Measurements from ENCODE around the gene ZCCHC17. TPM values are rescaled to one million over a fixed set of nuclear protein-coding genes. Genes with fewer than 3 reads are reported as not detected.
A peak's percentile ranks its signal among the peaks of the same experiment; 100 is the strongest.

ZCCHC17 gene
- total RNA-seq, 4 donors from 2014 or later: 23.3 to 36.8 (median 25.0) TPM

- no peak for DNase-seq
- no peaks in the 10 kb centered on the region for H3K36me3 ChIP-seq
- no peak for TF ChIP-seq POLR2A (IDR thresholded peaks at IDR 0.05)
- peaks cover 4 to 10% of the 10 kb centered on the region in 2 donors for H3K27me3 ChIP-seq
- no peak overlapping the region for H3K4me3 ChIP-seq
- intact Hi-C loops (cut with DNase I; ENCODE audit: low total_unique reads): loop anchor here (10.0 kb wide), 1 partner anchor 226 kb away; no protein-coding TSS in a partner anchor
- H3K9me3 ChIP-seq: no peaks in the 10 kb centered on the region
- H3K4me1 ChIP-seq: peaks cover 0 to 6% of the 10 kb centered on the region in 2 donors
- H3K27ac ChIP-seq: no peak overlapping the region
Measured at GRCh38 chr1:31410871-31411270, 114.0 kb downstream of the ZCCHC17 start.

- H3K4me1 ChIP-seq: peaks cover 0 to 6% of the 10 kb centered on the region in 2 donors
- H3K36me3 ChIP-seq: no peaks in the 10 kb centered on the region
- H3K27ac ChIP-seq: no peak overlapping the region
- intact Hi-C loops (cut with DNase I; ENCODE audit: low total_unique reads): loop anchor here (10.0 kb wide), 1 partner anchor 227 kb away; no protein-coding TSS in a partner anchor
- no peak overlapping the region for H3K4me3 ChIP-seq
- peaks cover 4 to 10% of the 10 kb centered on the region in 2 donors for H3K27me3 ChIP-seq
- no peak for DNase-seq
- TF ChIP-seq POLR2A (IDR thresholded peaks at IDR 0.05) (no peak), CTCF (IDR thresholded peaks at IDR 0.05) (no peak)
- H3K9me3 ChIP-seq: no peaks in the 10 kb centered on the region
Measured at GRCh38 chr1:31412205-31412604, 115.4 kb downstream of the ZCCHC17 start.

DNA sequence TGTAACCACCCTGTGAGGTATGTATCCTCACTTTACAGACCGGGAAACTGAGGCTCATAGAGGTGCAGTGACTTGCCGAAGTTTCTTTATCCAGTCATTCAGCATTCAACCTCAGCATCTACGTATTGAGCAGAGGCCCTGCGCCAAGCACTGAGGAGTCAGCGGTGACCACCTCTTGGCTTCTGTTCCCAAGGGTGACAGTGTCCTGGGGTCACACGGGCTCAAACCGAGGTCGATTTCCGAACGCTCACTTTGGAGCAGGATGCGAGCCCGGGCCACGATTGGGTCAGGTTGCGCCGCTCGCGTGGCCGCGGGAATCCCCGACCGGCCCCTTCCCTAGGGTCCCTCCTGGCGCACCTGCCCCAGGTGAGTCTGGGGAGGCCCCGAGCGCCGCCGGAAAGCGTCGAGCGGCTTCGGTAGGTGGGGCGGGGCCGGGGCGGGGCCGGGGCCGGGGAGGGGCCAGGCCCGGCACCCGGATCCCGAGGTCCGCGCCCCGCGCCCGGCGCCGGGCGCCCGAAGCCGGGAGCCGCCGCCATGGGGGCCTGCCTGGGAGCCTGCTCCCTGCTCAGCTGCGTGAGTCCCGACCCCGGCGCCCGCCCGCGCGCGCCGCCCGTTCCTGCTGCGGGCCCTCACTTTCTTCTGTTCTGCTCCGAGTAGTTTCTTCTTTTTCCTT, 116.0 kb downstream of the ZCCHC17 start, which contains the start of gene SERINC2:
Gene SERINC2, plus strand, starts transcription at position 482 of the 673 bp plus-strand sequence. Its CDS starts 53 bp downstream, at position 535.
- H3K27me3 ChIP-seq: peaks cover 4 to 10% of the 10 kb centered on the region in 2 donors
- H3K9me3 ChIP-seq: no peaks in the 10 kb centered on the region
- H3K4me3 ChIP-seq: peak within 1 kb of the TSS; percentile 35 to 40
- H3K4me1 ChIP-seq: peaks cover 0 to 6% of the 10 kb centered on the region in 2 donors
- no peak within 1 kb of the TSS for H3K27ac ChIP-seq
- intact Hi-C loops (cut with DNase I; ENCODE audit: low total_unique reads): loop anchor here (10.0 kb wide), 1 partner anchor 228 kb away; no protein-coding TSS in a partner anchor
- no peak for TF ChIP-seq CTCF (IDR thresholded peaks at IDR 0.05)
- TF ChIP-seq POLR2A (IDR thresholded peaks at IDR 0.05): no peak
- no peaks in the 10 kb centered on the region for H3K36me3 ChIP-seq
- no peak for DNase-seq

GRCh38 chr1:31413405-31414001, 116.7 kb downstream of the ZCCHC17 start:
- Histone ChIP-seq H3K4me1 (peaks cover 0 to 6% of the 10 kb centered on the region in 2 donors), H3K36me3 (no peaks in the 10 kb centered on the region), H3K27ac (no peak overlapping the region), H3K9me3 (no peaks in the 10 kb centered on the region), H3K4me3 (peak overlapping the region; percentile 35 to 40), H3K27me3 (peaks cover 4 to 10% of the 10 kb centered on the region in 2 donors)
- peak; percentile 34 to 35 for DNase-seq
- no peak for TF ChIP-seq CTCF (IDR thresholded peaks at IDR 0.05)
- no peak for TF ChIP-seq POLR2A (IDR thresholded peaks at IDR 0.05)
- intact Hi-C loops (cut with DNase I; ENCODE audit: low total_unique reads): loop anchor here (10.0 kb wide), 1 partner anchor 229 kb away; no protein-coding TSS in a partner anchor

Other genes with a start within 250 kb of the ZCCHC17 start
- 100 to 1,000 TPM in 2 of 4 donors, 10 to 100 TPM in 2; 42.9 to 152 (median 113) TPM for gene PUM1, start 231.3 kb upstream of the ZCCHC17 start, total RNA-seq
- gene NKAIN1, start 57.1 kb upstream of the ZCCHC17 start, total RNA-seq: under 1 TPM in 1 of 4 donors, not detected in 3; 0.55 TPM
- 10 to 100 TPM; 35.1 to 99.5 (median 58.5) TPM for gene SNRNP40, start 244 bp upstream of the ZCCHC17 start, total RNA-seq
- 10 to 100 TPM in 3 of 4 donors, not detected in 1; 28.2 to 77.6 (median 33.2) TPM for gene FABP3, start 76.0 kb downstream of the ZCCHC17 start, total RNA-seq
- 1 to 10 TPM in 2 of 4 donors, under 1 TPM in 1, not detected in 1; 0.29 to 3.9 (median 1.7) TPM for gene SERINC2, start 116.2 kb downstream of the ZCCHC17 start, total RNA-seq